ENCODE measurements around the gene EHF.

The EHF gene

DNA sequence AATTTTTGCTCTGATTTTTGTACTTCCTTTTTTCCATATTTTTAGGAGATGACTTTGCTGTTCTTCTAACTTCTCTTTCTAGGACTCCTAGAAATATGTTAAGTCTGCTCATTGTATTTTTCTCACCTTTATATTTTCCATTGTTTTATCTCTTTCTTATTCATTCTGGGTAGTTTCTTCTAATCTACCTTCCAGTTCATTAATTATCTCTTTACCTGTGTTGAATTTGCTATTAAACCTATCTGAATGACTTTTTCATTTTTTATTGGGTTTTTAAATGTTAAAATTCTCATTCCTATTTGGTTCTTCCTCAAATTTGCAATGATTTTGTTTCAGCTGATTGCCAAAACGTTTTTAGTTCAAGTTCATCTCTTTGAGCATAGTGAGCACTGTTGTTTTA lies 27.8 kb upstream of the EHF start:
- no peak for TF ChIP-seq CTCF (IDR thresholded peaks at IDR 0.05; ENCODE audit: control insufficient read depth, extremely low read depth, insufficient read depth)
- H3K4me3 ChIP-seq (ENCODE audit: low read depth, low read length) = no peak overlapping the region
- DNase-seq (ENCODE audit: low read depth) = no peak

DNA sequence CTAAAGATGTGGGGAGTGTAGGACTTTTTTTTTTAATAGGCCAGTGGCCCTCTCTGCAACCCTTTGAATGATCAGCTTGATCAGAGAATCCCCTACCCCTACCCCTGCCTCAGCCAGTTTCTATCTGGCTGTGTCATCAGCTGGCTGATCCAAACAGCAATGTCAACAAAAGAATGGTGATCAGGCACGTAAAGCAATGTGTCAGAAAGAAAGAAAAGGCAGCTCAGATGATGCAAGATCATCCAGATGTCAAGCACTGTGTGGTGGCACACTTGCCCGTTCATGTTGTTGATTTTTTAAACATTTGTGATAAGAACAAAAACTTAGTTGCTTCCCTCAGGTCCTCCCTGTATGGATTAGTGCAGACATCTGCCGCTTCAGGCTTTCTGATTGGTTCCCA lies 26.3 kb upstream of the EHF start:
- no peak for DNase-seq (ENCODE audit: low read depth)
- TF ChIP-seq CTCF (IDR thresholded peaks at IDR 0.05; ENCODE audit: control insufficient read depth, extremely low read depth, insufficient read depth) = no peak
- no peak overlapping the region for H3K4me3 ChIP-seq (ENCODE audit: low read depth, low read length)

- H3K4me3 ChIP-seq (ENCODE audit: low read depth, low read length) = no peak overlapping the region
- DNase-seq (ENCODE audit: low read depth) = peak; percentile 61
- TF ChIP-seq CTCF (IDR thresholded peaks at IDR 0.05; ENCODE audit: control insufficient read depth, extremely low read depth, insufficient read depth) = no peak
Observed at GRCh38 chr11:34595391-34595790, 25.5 kb upstream of the EHF start.

DNA sequence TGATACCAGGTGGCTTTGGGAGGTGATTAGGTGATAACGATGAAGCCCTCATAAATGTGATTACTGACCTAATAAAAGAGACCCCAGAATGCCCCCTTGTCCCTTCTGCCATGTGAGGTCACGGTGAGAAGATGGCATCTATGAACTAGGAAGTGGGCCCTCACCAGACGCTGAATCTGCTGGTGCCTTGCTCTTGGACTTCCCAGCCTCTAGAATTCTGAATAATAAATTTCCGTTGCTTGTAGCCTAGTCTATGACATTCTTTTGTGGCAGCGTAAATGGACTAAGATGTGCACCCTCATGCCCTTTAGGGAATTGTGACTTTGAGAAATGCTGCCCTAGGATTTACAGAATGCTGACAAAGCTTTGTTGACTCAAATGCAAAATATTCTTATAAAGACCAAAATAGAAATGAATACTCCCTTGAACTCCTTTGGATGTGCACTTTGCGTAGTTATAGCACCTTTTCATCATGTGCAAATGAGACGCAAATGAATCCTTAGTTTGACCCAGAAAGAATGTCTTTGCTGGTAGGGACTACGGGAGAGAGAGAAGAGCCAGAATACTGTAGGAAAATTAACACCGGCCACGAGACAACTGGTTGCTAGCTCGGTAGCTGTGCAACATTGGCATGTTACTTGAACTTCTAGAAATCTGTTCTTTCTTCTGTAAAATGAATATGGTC lies 24.8 kb upstream of the EHF start:
- no peak for TF ChIP-seq CTCF (IDR thresholded peaks at IDR 0.05; ENCODE audit: control insufficient read depth, extremely low read depth, insufficient read depth)
- H3K4me3 ChIP-seq (ENCODE audit: low read depth, low read length) = no peak overlapping the region
- DNase-seq (ENCODE audit: low read depth) = no peak

GRCh38 chr11:34599406-34599945 lies 21.4 kb upstream of the EHF start:
- no peak overlapping the region for H3K4me3 ChIP-seq (ENCODE audit: low read depth, low read length)
- no peak for TF ChIP-seq CTCF (IDR thresholded peaks at IDR 0.05; ENCODE audit: control insufficient read depth, extremely low read depth, insufficient read depth)

GRCh38 chr11:34600339-34601084 lies 20.4 kb upstream of the EHF start:
- no peak overlapping the region for H3K4me3 ChIP-seq (ENCODE audit: low read depth, low read length)
- no peak for TF ChIP-seq CTCF (IDR thresholded peaks at IDR 0.05; ENCODE audit: control insufficient read depth, extremely low read depth, insufficient read depth)
- DNase-seq (ENCODE audit: low read depth) = no peak

More at GRCh38 chr11:34599406-34599945, 21.4 kb upstream of the EHF start:
- DNase-seq (ENCODE audit: low read depth) = no peak

Measured in LNCaP clone FGC (cell line).